ENCODE results near the gene MYCL. TPM values are rescaled to one million over a fixed set of nuclear protein-coding genes. Genes with fewer than 3 reads are reported as not detected.

MYCL gene
- total and polyA plus RNA-seq, 4 donors = 2.4 to 7.8 (median 4.4) TPM

DNA sequence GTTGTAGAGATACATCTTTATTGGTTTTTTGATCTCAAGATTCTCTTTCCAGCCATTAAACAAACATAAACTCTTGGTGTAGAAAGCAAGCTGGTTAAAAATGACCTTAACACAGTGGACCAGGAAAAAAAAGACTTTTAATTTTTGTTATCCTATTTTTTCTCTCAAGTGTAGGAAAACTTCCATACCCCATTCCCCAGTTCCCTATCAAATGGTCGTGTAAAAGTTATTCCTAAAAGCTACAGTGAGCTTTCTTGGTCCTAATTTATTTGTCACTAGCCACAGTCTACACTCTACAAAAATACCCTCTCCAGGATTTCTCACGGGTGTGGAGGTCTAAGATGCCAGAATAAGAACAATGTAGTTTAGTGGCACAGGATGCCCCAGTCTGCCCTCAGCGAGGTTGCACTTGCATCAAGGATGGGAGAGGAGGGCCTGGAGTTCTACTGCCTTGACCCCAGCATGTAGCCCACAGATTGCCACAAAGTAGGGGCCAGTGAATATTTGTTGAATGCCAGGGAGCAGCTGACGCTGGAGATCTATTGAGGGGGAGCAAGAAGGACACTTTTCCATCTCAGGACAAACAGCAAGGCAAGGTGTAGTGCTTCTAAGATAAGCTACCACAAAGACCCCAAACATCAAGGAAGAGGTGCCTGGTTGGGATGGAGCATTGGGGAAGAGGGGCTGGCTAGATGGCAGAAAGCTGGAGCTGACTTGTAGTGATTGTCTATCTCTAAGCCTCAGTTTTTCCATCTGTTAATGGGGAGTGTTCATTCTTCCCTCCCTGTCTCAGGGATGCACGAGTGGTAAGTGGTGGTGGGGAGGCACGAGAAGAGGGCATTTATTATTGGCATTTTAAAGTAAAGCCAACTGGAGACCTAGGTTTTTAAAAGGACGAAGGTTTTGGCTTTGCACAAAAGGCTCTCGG is 1.8 kb downstream of the MYCL start:
- H3K4me3 ChIP-seq = no peak overlapping the region
- TF ChIP-seq, protein P1, sequence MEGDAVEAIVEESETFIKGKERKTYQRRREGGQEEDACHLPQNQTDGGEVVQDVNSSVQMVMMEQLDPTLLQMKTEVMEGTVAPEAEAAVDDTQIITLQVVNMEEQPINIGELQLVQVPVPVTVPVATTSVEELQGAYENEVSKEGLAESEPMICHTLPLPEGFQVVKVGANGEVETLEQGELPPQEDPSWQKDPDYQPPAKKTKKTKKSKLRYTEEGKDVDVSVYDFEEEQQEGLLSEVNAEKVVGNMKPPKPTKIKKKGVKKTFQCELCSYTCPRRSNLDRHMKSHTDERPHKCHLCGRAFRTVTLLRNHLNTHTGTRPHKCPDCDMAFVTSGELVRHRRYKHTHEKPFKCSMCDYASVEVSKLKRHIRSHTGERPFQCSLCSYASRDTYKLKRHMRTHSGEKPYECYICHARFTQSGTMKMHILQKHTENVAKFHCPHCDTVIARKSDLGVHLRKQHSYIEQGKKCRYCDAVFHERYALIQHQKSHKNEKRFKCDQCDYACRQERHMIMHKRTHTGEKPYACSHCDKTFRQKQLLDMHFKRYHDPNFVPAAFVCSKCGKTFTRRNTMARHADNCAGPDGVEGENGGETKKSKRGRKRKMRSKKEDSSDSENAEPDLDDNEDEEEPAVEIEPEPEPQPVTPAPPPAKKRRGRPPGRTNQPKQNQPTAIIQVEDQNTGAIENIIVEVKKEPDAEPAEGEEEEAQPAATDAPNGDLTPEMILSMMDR (IDR thresholded peaks at IDR 0.05; ENCODE audit: control extremely low read depth, extremely low read depth) = no peak
- no peak overlapping the region for H3K9ac ChIP-seq (ENCODE audit: insufficient read depth in 1 of 2, low read length in 2 of 2)
- ATAC-seq (ENCODE audit: insufficient read depth, low FRiP score) (no peak), DNase-seq (no peak)
- H3K27me3 ChIP-seq (ENCODE audit: control insufficient read depth in 3 of 3, insufficient read depth in 3 of 3, low read length in 2 of 3) = peaks cover 0 to 27% (median 5%) of the 10 kb centered on the region in 3 donors
- 78% methylated on average over 8 of the region's 8 CpGs for WGBS, 2 donors
- no peak overlapping the region for H3K27ac ChIP-seq (ENCODE audit: low read depth in 1 of 2, low read length in 1 of 2)
- peaks cover 0 to 17% (median 3%) of the 10 kb centered on the region in 5 donors for H3K4me1 ChIP-seq (ENCODE audit: control insufficient read depth in 5 of 5, insufficient read depth in 5 of 5, low read length in 5 of 5)
- no peaks in the 10 kb centered on the region for H3K9me3 ChIP-seq (ENCODE audit: control insufficient read depth in 4 of 4, insufficient read depth in 3 of 4, low read length in 3 of 4)
- H3K36me3 ChIP-seq (ENCODE audit: control insufficient read depth in 4 of 4, insufficient read depth in 4 of 4, low read length in 4 of 4) = no peaks in the 10 kb centered on the region

DNA sequence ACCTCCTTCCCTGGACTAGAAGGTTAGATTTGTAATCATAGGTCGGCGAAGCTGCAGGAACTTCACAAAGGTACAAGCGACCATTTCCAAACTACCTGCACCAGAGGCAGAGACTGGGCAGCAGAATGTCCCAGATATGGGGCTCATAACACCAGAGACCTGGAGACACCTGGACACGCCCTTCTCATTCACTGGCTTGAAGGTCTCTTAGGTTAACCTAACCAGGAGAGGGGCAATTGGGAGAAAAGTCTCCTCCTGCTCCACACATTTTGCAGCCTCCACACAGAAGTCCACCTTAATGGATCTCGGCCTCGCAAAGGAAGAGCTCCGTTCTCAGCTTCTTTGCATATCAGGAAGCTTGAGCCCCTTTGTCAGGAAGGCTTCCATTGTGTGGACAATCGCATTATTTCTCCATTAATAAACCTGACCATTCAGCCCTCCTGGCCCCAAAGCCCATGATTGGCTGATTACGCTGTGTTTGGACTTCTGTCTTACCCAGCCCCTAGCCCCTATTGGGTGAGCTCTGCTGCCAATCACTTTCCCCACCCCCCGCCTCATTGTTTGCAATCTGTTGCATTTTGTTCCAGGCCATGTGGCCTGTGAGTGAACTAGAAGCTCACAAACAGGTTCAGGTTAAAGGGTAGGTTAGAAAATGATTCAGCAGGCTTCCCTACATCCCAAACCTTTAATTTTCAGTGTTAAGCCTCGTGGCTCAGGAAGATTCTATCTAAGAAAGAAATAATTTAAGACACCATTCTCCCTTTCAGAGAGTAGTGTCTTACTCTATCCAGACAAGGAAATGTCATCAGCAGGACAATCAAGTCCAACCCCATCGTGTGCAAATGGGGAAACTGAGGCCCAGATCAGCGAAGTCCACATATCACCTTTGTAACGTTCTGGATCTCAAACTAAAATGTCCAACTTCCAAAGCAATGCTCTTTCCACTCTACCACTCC is 2.8 kb downstream of the MYCL start:
- peaks cover 0 to 24% (median 5%) of the 10 kb centered on the region in 3 donors for H3K27me3 ChIP-seq (ENCODE audit: control insufficient read depth in 3 of 3, insufficient read depth in 3 of 3, low read length in 2 of 3)
- H3K4me1 ChIP-seq (ENCODE audit: control insufficient read depth in 5 of 5, insufficient read depth in 5 of 5, low read length in 5 of 5) = peaks cover 0 to 17% (median 3%) of the 10 kb centered on the region in 5 donors
- TF ChIP-seq, protein P1 (IDR thresholded peaks at IDR 0.05; ENCODE audit: control extremely low read depth, extremely low read depth) = no peak
- no peak overlapping the region for H3K4me3 ChIP-seq
- DNase-seq = peak; percentile 83 to 88 (median 84)
- no peak overlapping the region for H3K9ac ChIP-seq (ENCODE audit: insufficient read depth in 1 of 2, low read length in 2 of 2)
- WGBS, 2 donors = 57 to 61% methylated on average over 14 of the region's 14 CpGs
- H3K27ac ChIP-seq (ENCODE audit: low read depth in 1 of 2, low read length in 1 of 2) = no peak overlapping the region
- H3K36me3 ChIP-seq (ENCODE audit: control insufficient read depth in 4 of 4, insufficient read depth in 4 of 4, low read length in 4 of 4) = no peaks in the 10 kb centered on the region
- ATAC-seq (ENCODE audit: insufficient read depth, low FRiP score) = no peak
- H3K9me3 ChIP-seq (ENCODE audit: control insufficient read depth in 4 of 4, insufficient read depth in 3 of 4, low read length in 3 of 4) = no peaks in the 10 kb centered on the region

DNA sequence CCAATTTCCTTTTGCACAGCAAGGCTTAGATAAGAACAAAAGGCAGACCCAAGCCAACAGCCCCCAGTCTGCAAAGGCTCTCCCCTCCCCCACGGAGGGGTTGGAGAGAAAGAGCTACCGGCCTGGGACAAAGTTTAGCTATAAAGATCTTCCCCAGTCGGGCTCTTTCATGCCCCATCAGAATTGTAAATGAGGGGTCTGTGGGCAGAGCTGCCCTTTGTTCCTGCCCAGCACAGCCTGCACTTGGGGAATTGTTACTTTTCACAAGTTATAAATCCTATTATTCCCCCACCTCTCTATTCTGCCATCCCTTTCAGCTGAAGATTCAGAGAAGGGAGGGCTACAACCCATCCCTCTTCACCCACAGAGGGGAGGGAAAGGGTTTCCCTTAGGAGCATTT is 3.5 kb downstream of the MYCL start:
- Histone ChIP-seq H3K27ac (ENCODE audit: low read depth in 1 of 2, low read length in 1 of 2) (no peak overlapping the region), H3K9me3 (ENCODE audit: control insufficient read depth in 4 of 4, insufficient read depth in 3 of 4, low read length in 3 of 4) (no peaks in the 10 kb centered on the region), H3K4me3 (no peak overlapping the region), H3K36me3 (ENCODE audit: control insufficient read depth in 4 of 4, insufficient read depth in 4 of 4, low read length in 4 of 4) (no peaks in the 10 kb centered on the region), H3K27me3 (ENCODE audit: control insufficient read depth in 3 of 3, insufficient read depth in 3 of 3, low read length in 2 of 3) (peaks cover 0 to 21% (median 4%) of the 10 kb centered on the region in 3 donors), H3K9ac (ENCODE audit: insufficient read depth in 1 of 2, low read length in 2 of 2) (no peak overlapping the region), H3K4me1 (ENCODE audit: control insufficient read depth in 5 of 5, insufficient read depth in 5 of 5, low read length in 5 of 5) (peaks cover 0 to 17% (median 3%) of the 10 kb centered on the region in 5 donors)
- ATAC-seq (ENCODE audit: insufficient read depth, low FRiP score) = no peak
- TF ChIP-seq, protein P1 (IDR thresholded peaks at IDR 0.05; ENCODE audit: control extremely low read depth, extremely low read depth) = no peak
- DNase-seq = no peak
- WGBS, 2 donors = 32 to 40% methylated on average over 3 of the region's 3 CpGs

Measured in lung (tissue), 12 donors.